PC-9 (cell line): ENCODE results near the gene UGT1A3. TPM values are rescaled to one million over a fixed set of nuclear protein-coding genes. Genes with fewer than 3 reads are reported as not detected.

ENCODE experiments used
- BruUV-seq: library from RNA; stranded (reverse); fragments of 400-500 nt; replicated peaks from 2 replicates; lab custom pipeline; 2021; lab: Mats Ljungman, UMichigan
- CTCF ChIA-PET: fragments of 300-600 bp; sonication (Branson Sonifier 250); formaldehyde crosslinking; loops from one replicate; lab custom pipeline; 2022; ENCODE audit warnings: antibody characterized with exemption; lab: Charles Lee
- POLR2A ChIA-PET: fragments of 300-600 bp; sonication (Branson Sonifier 250); formaldehyde crosslinking; loops from one replicate; lab custom pipeline; 2022; ENCODE audit warnings: antibody characterized with exemption; ENCODE audit not compliant: unreplicated experiment; lab: Charles Lee
- DNase-seq, 2 experiments: peaks; one replicate each; pipeline versions ENCODE4 v3.0.0 to v3.0.0-alpha.2; 2015 to 2022; ENCODE audit warnings: mixed read lengths in 1 of 2
- H2AFZ ChIP-seq: fragments of 200-600 bp; sonication (generic); 2 replicates; pipeline ENCODE4 v1.8.1; 2017; ENCODE audit warnings: antibody characterized with exemption
- H3F3A ChIP-seq: fragments of 200-600 bp; sonication (generic); 2 replicates; pipeline ENCODE4 v1.8.1; 2017; ENCODE audit warnings: antibody characterized with exemption, mild to moderate bottlenecking, low read depth; ENCODE audit not compliant: insufficient read depth
- H3K27ac ChIP-seq: fragments of 200-600 bp; sonication (generic); 2 replicates; pipeline ENCODE4 v1.6.1; 2016; ENCODE audit warnings: mixed run types
- H3K27me3 ChIP-seq: fragments of 200-600 bp; sonication (generic); 2 replicates; pipeline ENCODE4 v1.6.1; 2016; ENCODE audit warnings: low read depth, mixed run types; ENCODE audit not compliant: insufficient read depth
- H3K36me3 ChIP-seq: fragments of 200-600 bp; sonication (generic); 2 replicates; pipeline ENCODE4 v1.6.1; 2016; ENCODE audit warnings: low read depth, mixed run types
- H3K4me1 ChIP-seq: fragments of 200-600 bp; sonication (generic); replicated peaks from 2 replicates; pipeline ENCODE4 v1.6.1; 2016; ENCODE audit warnings: mixed run types; ENCODE audit not compliant: insufficient read depth
- H3K4me2 ChIP-seq: fragments of 200-600 bp; sonication (generic); 2 replicates; pipeline ENCODE4 v1.6.1; 2017; ENCODE audit warnings: mixed run types
- H3K4me3 ChIP-seq: fragments of 200-600 bp; sonication (generic); 2 replicates; pipeline ENCODE4 v1.6.1; 2016; ENCODE audit warnings: mixed run types
- H3K79me2 ChIP-seq: fragments of 200-600 bp; sonication (generic); 2 replicates; pipeline ENCODE4 v1.6.1; 2017; ENCODE audit warnings: low read depth, mixed run types
- H3K9me2 ChIP-seq: fragments of 200-600 bp; sonication (generic); 2 replicates; pipeline ENCODE4 v1.8.1; 2017; ENCODE audit warnings: mild to moderate bottlenecking; ENCODE audit not compliant: insufficient read depth
- H3K9me3 ChIP-seq: fragments of 200-600 bp; sonication (generic); 2 replicates; pipeline ENCODE4 v1.8.1; 2016; ENCODE audit warnings: low read depth; ENCODE audit not compliant: insufficient read depth
- H4K20me1 ChIP-seq: fragments of 200-600 bp; sonication (generic); 2 replicates; pipeline ENCODE4 v1.8.1; 2017; ENCODE audit not compliant: insufficient read depth
- CTCF ChIP-seq: fragments of 200-600 bp; sonication (generic); conservative IDR thresholded peaks from 2 replicates; pipeline ENCODE4 v1.6.1; 2017; ENCODE audit warnings: mixed run types, antibody characterized with exemption, mild to moderate bottlenecking, moderate library complexity
- EZH2 ChIP-seq: fragments of 200-600 bp; sonication (generic); IDR thresholded peaks from 2 replicates; pipeline ENCODE4 v1.8.0; 2017; ENCODE audit warnings: antibody characterized with exemption, low read depth
- intact Hi-C: fragments of 100-400 bp; cut with micrococcal nuclease; formaldehyde crosslinking; loops from one replicate; pipeline ENCODE4 v1.10.0; 2022; ENCODE audit not compliant: unreplicated experiment
- total RNA-seq: library from RNA; stranded (reverse); gene quantifications from 2 replicates; pipeline ENCODE4 v1.2.3, GENCODE V29; 2021

The UGT1A3 gene
- total RNA-seq, 1 experiment from 2014 or later = 67.1 TPM

- no peaks in the 10 kb centered on the region for H3K4me1 ChIP-seq
- H3K27me3 ChIP-seq = no peaks in the 10 kb centered on the region
- no peak overlapping the region for H2AFZ ChIP-seq
- H3K79me2 ChIP-seq = no peaks in the 10 kb centered on the region
- H3K4me2 ChIP-seq = no peak overlapping the region
- intact Hi-C loops = no loop called here
- no peaks in the 10 kb centered on the region for H3F3A ChIP-seq
- H3K9me3 ChIP-seq = no peaks in the 10 kb centered on the region
- no peak for DNase-seq
- POLR2A ChIA-PET = interaction anchor here (0.7 kb wide), 1 partner anchor 389 kb away, joined by 4 read pairs; no protein-coding TSS in a partner anchor
- H3K9me2 ChIP-seq = no peaks in the 10 kb centered on the region
- CTCF ChIA-PET = interaction anchor here (1.6 kb wide), 1 partner anchor 20 kb away, joined by 5 read pairs; no protein-coding TSS in a partner anchor
- no peak overlapping the region for H3K4me3 ChIP-seq
- H4K20me1 ChIP-seq = no peaks in the 10 kb centered on the region
- BruUV-seq = no TSS peak
- H3K36me3 ChIP-seq = no peaks in the 10 kb centered on the region
- no peak for TF ChIP-seq CTCF
- no peak for TF ChIP-seq EZH2
- no peak overlapping the region for H3K27ac ChIP-seq
These were observed 84.6 kb downstream of the UGT1A3 start for GRCh38 chr2:233813236-233814055.

- ChIA-PET POLR2A (interaction anchor here (0.7 kb wide), 1 partner anchor 390 kb away, joined by 4 read pairs; no protein-coding TSS in a partner anchor), CTCF (interaction anchor here (1.6 kb wide), 1 partner anchor 19 kb away, joined by 5 read pairs; no protein-coding TSS in a partner anchor)
- Histone ChIP-seq H3K9me2 (no peaks in the 10 kb centered on the region), H3K79me2 (no peaks in the 10 kb centered on the region), H3K36me3 (no peaks in the 10 kb centered on the region), H3K4me1 (no peaks in the 10 kb centered on the region), H4K20me1 (no peaks in the 10 kb centered on the region), H3K27ac (no peak overlapping the region), H3F3A (no peaks in the 10 kb centered on the region), H3K4me2 (no peak overlapping the region), H2AFZ (no peak overlapping the region), H3K27me3 (no peaks in the 10 kb centered on the region), H3K4me3 (no peak overlapping the region), H3K9me3 (no peaks in the 10 kb centered on the region)
- intact Hi-C loops = no loop called here
- BruUV-seq = no TSS peak
- TF ChIP-seq CTCF = no peak
- TF ChIP-seq EZH2 = no peak
- DNase-seq = no peak
These were observed 85.4 kb downstream of the UGT1A3 start for GRCh38 chr2:233814056-233814835.

GRCh38 chr2:233815861-233816260, 87.0 kb downstream of the UGT1A3 start:
- POLR2A ChIA-PET = no interaction called here
- H3K36me3 ChIP-seq = no peaks in the 10 kb centered on the region

More at GRCh38 chr2:233815861-233816260, 87.0 kb downstream of the UGT1A3 start:
- Histone ChIP-seq H4K20me1 (no peaks in the 10 kb centered on the region), H3K9me2 (no peaks in the 10 kb centered on the region), H3K79me2 (no peaks in the 10 kb centered on the region), H3K4me3 (no peak overlapping the region), H3K27ac (no peak overlapping the region), H3F3A (no peaks in the 10 kb centered on the region), H3K9me3 (no peaks in the 10 kb centered on the region), H3K4me1 (no peaks in the 10 kb centered on the region), H3K4me2 (no peak overlapping the region), H3K27me3 (no peaks in the 10 kb centered on the region), H2AFZ (no peak overlapping the region)
- no peak for TF ChIP-seq EZH2
- TF ChIP-seq CTCF = no peak
- BruUV-seq = no TSS peak
- no peak for DNase-seq
- CTCF ChIA-PET = no interaction called here
- intact Hi-C loops = no loop called here
